Medulla oblongata (tissue), 1 donor: ENCODE data around the gene ADCK2.
"Not testable (repeated sequence)": the region's sequence is repeated elsewhere in the genome, so short reads cannot be mapped to it uniquely, and the experiment has no call there.

Source experiments
- DNase-seq: peaks from one replicate; pipeline ENCODE4 v3.0.0-alpha.2; 2015; ENCODE audit errors: extremely low spot score

ADCK2 gene

DNA sequence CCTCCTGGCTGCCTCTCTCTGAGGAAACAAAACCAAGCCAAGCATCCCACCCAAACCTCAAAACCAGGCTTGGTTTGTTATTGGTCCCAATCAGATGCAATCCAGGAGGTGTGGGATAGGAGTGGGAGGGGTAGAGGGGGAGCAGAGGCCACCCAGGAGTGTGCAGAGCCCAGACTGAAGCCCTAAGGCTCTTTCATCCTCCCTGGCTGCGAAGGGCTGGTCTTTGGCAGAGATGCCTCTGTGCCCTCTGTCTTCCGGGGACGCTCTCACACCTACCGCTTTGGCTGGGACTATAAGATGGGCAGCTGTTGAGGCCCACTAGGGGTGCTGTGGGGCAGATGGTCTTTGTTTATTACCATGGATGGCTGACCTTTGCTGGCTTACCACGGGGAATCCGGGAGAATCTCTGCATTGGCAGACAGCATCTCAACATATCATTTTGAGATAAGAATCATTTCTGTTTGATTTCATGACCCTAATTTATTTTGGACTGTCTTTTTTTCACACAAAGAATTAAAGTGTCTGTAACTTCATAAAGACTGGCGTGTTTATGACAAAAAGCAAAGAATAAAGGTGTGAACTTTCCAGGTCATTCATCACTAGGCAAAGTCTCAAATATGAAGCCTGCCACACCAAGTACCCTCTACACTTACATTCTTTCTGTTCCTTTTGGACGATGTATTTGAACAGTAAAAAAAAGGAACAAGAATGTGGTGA lies 25.7 kb upstream of the ADCK2 start:
- peak; percentile 64 for DNase-seq

DNA sequence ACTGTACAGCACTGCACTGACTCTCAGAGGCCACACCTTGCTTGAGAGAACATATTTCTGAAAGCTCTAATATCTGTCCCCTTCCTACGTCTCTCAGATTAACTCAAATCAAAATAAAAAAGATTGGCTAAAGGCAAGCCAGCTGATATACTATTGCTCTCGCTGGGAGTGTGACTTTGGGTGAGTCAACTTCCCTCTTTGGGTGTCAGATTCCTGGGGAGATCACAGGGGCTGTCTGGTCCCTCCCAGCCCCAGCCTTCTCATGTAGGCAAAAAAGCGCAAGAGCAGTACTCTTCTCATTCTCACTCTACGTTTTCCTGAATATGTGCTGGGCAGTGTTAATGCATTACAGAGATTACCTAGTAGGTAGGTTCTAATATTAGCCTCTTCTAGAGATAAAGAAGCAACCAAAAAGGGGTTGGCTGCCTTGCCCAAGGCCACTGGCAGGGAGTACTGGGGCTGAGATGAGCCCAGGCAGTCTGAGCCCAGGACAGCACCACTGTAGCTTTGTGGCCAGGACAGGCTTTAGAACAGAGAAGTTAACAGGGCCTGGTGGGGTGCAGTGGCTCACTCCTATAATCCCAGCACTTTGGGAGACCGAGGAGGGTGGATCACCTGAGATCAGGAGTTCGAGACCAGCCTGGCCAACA lies 23.1 kb upstream of the ADCK2 start:
- no peak for DNase-seq

DNA sequence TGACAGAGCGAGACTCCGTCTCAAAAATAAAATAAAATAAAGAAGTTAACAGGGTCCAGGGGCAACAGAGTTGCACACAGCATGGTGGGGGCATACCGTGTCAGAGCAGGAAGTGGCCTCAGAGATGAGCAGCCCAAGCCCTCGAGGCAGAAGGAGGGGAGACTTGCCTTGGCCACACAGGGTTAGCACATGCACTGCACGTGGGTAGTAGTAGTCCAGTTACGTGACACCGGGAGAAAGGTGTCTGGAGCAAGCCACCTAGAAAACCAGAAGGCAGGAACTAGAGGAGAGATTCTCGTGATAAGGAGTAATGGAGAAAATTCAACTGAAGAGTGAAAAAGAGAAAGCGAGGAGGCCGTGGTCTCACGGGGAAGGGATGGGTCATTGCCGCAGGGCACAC lies 22.4 kb upstream of the ADCK2 start:
- DNase-seq, result no peak

DNA sequence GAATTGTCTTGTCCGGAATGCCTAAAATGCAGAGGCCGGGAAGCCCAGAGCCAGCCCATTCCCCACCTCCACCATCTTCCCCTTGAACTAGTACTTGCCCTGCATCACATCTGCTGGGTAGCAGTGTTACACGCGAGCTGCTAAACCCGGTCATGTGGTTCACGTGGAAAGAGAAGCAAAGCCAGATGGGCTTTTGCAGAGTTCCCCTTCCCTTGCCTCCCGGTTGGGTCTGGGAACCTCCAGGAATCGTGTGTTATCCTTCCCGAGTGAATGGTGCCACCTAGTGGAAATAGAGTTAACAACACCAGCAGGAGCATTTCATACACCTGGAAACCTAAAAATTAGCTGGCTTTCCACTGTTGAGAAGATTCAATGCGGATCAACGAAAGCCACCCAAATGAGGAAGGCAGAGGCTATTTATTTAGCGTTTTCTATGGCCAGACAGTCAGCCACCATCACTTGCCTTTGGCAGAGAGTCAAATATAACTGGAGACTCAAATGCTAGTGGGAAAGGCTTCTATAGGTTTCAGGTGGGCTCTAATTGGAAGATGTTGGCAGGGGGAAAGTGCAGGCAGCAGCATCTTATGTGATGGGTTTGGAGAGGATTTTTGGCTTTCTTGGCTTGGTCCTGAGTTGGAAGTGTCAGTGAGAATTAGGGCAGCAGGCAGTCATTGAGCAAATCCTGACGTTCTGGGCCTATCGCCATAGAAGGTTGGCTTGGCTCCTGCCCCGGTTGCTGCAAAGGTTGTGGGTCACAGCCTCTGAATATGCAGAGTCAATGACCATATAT lies 19.2 kb upstream of the ADCK2 start:
- DNase-seq, result peak; percentile 88

DNA sequence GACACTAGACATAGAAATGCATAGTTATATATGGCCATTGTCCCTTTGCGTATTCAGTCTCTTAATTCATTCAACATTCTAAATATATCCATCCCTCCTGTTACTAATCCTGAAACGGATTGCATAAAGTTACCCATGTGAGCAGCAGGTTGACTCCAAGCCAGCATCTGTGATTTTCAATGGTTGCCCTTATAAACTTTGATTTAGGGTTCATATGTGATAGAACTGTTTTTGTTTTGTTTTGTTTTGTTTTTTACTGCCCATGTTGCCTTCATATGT lies 18.7 kb upstream of the ADCK2 start:
- DNase-seq, result no peak

DNA sequence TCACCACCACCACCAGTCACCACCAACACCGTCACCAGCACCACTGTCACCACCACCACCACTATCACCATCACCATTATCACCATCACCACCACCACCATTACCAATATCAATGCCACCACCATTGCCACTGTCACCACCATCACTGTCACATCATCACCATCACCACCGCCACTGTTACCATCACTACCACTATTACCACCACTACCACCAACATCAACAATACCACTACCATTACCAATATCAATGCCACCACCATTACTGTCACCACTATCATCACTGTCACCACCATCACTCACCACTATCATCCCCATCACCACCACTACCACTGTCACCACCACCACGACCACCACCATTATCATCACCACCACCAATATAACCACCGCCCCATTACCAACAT lies 18.1 kb upstream of the ADCK2 start:
- no peak for DNase-seq

DNA sequence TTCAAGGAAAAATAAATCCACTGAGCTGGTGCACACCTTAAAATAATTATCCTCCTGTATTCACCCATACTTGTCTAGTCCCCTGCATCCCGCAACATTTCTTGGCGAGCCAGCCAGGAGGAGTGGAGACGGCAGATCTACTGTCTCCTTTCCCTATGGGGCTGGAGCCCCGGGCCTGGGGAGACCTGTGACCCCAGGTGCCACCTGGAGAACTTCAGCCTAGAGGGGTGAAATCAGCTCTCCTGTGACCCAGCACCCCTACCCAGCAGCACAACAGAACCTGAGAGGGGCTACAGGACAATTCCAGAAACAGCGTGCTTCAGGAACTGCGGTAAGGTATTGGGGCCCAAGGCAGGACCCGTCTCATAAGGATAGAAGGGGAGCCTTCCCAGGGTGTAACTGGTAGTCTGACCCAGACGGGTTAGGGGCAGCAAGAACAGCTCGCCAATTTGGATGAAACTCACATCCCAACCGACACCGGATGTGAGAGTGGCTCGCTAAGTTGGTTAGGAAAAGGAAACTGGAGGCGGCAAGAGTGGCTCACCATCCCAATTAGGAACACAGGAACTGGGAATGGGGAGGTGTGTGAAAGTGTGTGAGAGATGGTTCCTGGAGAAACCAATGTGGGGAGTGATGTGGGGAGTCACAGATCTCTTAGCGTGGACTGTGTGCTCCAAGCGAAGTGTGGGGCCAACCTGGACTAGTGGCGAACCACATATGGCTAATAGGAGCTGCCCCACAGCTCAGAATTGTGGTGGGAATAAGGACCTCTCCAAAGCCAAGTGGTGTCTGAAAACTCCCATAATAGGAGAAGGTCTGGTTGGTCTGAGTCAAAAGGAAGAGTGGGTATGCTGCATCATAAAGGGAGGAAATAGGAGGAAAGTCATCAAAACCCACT lies 17.0 kb upstream of the ADCK2 start:
- no peak for DNase-seq

DNA sequence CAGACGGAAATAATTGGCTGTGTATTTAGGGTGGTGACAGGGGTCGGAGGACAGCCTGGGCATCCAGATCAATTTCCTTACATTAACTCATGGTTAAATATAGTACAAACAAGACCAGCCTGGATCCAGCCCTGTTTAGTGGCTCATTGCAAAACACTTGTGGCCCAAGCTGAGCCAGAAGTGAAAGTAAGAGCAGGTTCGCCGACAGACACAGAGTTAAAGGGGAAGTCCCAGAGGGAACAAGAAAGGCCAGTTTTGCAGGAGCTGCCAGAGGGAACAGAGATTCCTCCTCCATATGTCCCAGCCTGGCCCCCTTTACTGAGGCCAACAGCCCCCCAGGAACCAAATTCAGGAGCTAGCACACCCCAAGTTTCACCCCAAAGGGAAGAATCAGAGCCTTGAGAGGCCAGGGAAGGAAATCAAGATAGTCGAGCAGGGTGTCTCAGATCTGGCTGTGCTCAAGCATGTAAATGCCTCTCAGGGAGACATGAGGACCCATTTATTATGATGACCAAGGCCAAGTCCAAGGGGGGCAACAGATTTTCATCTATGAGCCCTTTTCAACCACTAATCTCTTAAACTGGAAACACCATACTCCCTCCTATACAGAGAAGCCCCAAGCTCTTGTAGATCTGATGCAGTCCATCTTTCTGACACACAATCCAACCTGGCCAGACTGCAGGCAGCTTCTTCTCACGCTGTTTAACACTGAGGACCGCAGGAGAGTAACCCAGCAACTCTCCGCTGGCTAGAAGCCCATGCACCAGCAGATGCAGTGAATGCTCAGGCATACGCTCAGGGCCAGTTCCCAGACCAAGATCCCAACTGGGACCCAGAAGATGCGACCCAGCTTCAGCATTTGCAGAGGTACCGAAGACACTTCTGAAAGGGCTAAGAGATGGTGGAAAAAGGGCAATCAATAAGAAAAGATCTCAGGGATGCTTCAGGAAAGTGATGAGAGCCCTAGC lies 15.9 kb upstream of the ADCK2 start:
- peak; percentile 81 for DNase-seq

DNA sequence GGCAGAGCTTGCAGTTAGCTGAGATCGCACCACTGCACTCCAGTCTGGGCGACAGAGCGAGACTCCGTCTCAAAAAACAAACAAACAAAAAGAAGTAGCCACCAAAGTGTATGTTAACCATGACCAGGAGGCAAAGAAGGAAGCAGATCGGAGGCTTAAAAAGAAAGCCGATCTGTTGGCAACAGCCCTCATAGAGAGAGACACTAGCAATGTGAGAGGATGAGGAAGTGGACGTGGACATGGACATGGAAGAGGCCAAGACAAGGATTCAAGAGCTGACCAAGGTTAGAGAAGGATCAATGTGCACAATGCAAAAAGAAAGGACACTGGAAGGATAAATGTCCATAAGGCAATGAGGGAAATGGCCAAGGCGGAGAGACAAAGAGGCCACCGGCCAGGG lies 14.9 kb upstream of the ADCK2 start:
- no peak for DNase-seq

DNA sequence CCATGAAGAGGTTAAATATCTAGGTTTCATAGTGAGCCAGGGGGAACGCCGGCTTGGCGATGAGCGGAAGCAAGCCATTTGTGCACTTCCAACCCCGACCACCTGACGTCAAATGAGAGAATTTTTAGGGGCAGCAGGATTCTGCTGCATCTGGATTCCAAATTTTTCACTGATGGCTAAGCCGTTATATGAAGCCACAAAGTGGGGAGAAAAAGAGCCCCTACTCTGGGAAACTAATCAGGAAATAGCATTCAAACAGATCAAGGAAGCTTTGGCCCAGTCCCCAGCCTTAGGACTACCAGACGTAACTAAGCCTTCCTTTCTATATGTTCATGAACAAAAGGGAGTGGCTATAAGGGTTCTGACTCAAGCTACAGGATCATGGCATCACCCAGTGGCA lies 12.9 kb upstream of the ADCK2 start:
- no peak for DNase-seq

DNA sequence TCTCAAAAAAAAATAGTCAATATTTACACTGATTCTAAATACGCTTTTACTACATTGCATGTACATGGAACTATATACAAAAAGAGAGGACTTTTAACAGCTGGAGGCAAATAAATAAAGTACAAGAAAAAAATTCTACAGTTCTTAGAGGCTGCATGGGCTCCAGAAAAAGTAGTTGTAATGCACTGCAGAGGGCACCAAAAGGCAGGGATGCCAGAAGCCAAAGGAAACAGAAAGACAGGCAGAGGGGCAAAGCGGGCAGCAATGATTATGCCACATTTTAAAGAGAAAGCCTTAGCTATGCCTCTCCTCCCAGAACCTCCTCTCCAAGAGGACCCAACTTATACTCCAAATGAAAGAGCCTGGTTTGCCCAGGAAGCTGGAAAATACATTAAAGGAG lies 11.6 kb upstream of the ADCK2 start:
- DNase-seq, result peak; percentile 26

DNA sequence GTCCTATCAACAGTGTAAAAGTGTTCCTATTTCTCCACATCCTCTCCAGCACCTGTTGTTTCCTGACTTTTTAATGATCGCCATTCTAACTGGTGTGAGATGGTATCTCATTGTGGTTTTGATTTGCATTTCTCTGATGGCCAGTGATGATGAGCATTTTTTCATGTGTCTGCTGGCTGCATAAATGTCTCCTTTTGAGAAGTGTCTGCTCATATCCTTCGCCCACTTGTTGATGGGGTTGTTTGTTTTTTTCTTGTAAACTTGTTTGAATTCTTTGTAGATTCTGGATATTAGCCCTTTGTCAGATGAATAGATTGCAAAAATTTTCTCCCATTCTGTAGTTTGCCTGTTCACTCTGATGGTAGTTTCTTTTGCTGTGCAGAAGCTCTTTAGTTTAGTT lies 9.8 kb upstream of the ADCK2 start:
- DNase-seq, result not testable (repeated sequence)

DNA sequence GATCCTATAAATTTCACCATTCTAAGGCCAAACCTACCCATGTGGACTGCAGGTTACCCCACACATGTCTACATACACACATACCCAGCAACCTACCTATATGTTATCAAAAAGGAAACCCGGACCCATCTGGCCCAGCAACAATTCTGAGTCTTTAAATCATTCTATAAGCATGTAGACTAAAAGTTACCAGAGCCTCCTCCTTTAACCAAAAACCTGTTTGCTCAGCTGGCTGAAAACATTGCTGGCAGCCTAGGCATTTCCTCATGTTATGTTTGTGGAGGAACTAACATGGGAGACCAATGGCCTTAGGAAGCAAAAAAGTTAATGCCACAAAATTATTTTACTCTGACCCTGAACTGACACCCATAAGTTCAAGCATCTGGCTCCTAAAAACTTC lies 5.3 kb upstream of the ADCK2 start:
- DNase-seq, result no peak

DNA sequence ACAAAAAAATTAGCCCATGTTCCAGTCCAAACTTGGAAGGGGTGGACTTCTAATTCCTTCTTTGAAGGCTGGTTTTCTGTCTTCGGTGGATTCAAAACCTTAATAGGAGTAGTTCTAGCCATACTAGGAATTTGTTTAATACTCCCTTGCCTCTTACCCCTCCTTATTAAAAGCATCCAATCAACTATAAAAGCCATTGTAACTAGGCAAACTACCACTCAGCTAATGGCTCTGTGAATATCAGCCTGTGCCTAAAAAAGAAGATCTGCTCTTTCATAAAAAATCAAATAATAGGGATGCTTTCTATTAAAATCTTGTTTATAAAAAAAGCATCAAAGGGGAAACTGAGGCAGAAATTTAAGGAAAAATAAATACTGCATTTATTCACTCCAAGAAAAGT lies 4.1 kb upstream of the ADCK2 start:
- DNase-seq, result no peak

DNA sequence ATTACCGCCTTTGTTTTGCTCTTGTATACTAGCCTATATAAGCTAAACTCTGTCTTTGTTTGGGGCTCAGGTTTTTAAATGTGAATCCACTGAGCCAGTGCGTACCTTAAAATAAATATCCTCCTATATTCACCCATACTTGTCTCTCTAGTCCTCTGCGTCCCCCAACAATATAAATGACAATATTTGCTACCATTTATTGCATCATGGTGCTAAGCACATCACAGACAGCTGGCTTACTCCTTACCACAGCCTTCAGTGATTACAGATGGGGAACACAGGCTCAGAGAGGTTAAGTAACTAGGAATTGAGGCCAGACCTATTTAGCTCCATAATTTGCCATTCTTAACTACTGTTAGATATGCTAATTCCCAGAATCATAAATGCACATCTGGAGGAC lies 3.4 kb upstream of the ADCK2 start:
- no peak for DNase-seq

DNA sequence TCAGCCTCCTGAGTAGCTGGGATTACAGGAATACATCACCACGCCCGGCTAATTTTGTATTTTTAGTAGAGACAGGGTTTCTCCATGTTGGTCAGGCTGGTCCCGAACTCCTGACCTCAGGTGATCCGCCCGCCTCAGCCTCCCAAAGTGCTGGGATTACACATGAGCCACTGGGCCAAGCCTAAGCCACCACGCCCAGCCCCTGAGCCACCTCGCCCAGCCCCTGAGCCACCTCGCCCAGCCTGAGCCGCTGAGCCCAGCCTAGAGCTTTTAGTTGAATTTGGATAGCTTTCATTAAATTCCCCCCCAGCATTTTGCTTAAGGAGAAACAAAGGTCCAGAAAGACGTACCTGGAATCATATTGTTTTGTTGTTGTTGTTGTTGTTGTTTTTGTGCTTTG lies 2.9 kb upstream of the ADCK2 start:
- not testable (repeated sequence) for DNase-seq

DNA sequence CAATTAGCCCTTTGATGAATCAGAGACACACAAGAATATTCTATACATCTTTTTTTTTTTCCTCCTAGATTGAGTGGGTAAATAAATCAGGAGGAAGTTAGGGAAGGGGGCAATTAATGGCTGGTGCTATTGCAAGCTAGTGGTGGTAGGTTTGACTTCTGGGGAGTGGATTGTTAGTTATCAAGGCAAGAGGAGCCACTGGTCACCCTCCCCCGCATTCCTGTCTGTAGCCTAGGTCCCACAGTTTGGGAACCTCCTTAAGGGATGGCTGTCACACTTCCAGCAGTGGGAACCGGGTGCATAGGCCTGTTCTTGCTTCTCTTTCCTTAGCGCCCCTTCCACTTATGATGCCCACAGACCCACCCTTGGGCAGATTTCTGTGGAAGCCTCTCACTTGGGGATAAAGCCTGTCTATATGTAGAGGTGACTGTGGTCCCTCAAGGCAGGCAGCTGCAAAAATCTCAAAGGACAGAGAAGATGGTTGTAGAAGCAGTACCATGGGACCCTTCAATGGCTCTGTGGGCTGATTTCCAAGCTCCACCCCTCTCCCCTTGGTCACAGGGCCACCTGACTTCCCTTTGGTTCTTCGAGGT lies 2.3 kb upstream of the ADCK2 start:
- no peak for DNase-seq

DNA sequence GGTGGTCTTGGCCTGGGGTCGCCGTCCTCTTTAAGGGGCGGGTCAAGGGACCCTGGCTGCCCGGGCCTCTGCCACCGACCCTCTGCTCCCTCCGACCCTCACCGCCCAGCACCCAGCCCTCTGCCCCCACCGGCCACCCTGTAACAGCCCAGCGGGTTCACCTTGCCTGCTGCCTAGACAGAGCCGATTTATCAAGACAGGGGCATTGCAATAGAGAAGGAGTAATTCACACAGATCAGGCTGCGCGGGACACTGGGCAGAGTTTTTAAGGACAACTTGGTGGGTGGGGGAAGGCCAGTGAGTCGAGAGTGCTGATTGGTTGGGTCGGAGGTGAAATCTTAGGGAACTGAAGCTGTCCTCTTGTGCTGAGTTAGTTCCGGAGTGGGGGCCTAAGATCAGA lies 779 bp upstream of the ADCK2 start:
- peak; percentile 27 for DNase-seq

DNA sequence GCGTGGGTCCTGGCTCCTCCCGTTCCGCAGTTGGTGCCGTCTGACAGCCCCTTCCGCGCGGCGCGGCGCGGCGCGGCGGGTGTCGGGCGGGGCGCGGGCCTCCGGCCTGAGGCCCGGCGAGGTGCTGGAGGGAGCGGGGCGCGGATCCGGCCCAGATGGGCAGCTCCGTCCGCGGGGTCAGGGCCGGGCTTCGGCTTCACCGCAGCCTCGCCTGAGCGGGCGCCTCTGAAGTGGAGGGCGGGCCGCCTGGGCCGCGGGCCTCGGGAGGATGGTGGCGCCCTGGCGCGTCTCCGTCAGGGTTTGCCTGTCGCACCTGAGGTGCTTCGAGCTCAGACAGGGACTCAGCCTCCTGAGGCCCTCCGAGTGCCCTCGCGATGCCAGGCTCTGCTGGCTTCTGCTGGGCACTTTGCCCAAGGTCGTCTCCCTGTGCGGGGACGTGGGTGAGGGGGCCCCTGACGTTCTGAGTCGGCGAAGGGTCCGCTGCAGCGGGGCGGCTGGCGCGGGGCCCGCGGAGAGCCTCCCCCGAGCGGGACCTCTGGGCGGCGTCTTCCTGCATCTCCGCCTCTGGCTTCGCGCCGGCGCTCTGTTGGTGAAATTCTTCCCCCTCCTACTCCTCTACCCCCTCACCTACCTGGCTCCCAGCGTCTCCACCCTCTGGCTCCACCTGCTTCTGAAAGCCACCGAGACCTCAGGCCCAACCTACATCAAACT lies 473 bp downstream of the ADCK2 start:
- peak; percentile 37 for DNase-seq

DNA sequence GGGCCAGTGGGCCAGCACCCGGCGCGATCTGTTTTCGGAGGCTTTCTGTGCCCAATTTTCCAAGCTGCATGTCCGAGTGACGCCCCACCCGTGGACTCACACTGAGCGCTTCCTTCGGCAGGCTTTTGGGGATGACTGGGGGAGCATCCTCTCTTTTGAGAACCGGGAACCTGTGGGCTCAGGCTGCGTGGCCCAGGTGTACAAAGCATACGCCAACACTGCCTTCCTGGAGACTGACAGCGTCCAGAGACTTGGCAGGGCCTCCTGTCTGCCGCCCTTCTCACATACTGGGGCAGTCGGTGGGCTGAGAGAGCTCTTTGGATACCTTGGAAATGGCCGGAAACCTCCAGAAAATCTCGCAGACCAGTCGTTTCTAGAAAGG lies 1.0 kb downstream of the ADCK2 start:
- DNase-seq, result no peak
